GM18498 (cell line): Measurements from ENCODE around the gene HS1BP3.

Experiments
- ATAC-seq: cut with Tn5 transposase; IDR thresholded peaks from one replicate; pipeline ENCODE4 v1.9.1; 2021; ENCODE audit warnings: mild to moderate bottlenecking, moderate library complexity; ENCODE audit not compliant: unreplicated experiment

HS1BP3 gene

DNA sequence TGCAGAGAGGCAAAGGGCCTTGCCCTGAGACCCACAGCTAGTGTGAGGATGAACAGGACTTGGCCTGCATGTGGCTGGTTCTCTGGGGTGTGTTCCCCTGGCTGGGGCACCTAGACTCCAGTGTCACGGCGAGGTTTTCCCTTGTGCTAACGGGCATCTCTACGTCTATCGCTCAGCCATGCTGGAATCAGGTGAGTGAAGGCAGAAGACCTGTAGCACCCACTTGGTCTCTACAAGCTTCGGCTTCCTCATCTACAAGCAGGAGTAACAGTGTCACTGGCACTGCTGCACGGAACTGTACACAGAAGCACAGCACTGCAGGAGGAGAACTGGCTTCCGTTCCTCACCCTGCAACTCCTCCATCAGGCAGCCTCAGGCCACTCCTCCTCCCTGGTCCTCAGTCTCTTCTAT is 30.6 kb downstream of the HS1BP3 start:
- no peak for ATAC-seq

DNA sequence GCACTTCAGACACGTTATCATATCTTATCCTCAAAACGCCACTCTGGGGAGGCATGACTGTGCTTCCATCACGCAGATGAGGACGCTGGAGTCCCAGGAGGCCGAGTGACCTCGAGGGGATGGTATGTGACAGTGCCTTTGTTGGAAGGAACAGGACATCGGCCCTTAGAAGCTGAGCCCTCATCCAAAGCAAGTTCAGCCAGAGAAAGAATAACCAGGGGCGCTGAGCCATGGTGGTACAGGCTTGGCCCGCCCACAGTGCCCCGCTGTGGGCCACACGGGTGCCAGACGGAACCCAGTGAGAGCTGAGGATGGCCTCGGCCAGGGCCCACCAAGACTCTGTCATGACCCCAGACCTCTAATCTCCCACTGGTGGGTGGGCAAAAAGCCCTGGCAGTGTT is 31.3 kb downstream of the HS1BP3 start:
- ATAC-seq: no peak

DNA sequence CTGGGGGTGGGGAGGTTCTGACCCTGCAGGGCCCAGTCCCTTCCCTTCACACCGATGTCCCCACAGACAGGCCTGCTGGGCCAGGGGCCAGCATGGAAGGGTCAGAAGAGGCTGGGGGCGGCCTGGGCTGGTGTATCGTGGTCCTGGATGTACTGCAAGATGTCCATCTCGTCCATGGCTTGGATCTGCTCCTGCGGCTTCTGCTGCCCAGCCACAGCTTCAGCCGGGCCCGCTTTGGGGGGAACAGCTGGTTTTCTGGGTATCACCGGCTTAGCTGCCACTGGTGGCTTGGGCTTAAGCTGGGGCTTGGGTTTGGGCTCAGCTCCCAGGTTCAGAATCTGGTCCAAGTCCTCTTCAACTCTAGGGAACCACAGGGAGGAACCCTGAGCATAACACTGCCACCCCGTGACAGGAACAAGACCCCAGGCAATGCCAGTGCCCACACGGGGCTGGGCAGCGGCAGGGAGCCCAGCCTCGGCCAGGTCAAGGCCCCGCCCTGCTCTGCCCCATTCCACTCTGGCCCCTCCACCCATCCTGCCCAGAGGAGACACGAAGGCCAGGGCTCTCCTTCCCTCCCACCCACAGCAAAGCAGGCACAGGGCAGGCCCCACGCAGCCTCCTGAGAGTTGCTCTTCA is 31.9 kb downstream of the HS1BP3 start:
- no peak for ATAC-seq

DNA sequence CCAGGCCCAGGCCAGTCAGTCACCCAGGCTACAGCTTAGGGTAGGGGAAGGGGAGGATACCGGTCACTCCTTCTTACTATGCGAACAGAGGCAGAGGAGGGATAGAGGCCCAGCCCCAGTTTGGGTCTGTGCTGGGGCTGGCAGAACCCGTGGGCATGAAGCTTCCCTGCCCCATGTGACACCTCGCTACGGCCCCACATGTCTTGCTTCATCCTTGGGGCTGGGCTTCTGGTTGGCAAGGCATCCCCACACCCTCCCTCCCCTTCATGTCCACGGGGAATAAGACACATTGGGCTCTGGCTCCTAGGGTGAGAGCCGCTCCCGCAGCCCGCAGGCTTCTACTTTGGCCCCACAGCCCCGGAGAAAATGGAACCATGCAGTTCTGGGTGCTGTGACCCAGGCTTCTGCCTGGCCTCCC is 32.4 kb downstream of the HS1BP3 start:
- ATAC-seq: no peak

DNA sequence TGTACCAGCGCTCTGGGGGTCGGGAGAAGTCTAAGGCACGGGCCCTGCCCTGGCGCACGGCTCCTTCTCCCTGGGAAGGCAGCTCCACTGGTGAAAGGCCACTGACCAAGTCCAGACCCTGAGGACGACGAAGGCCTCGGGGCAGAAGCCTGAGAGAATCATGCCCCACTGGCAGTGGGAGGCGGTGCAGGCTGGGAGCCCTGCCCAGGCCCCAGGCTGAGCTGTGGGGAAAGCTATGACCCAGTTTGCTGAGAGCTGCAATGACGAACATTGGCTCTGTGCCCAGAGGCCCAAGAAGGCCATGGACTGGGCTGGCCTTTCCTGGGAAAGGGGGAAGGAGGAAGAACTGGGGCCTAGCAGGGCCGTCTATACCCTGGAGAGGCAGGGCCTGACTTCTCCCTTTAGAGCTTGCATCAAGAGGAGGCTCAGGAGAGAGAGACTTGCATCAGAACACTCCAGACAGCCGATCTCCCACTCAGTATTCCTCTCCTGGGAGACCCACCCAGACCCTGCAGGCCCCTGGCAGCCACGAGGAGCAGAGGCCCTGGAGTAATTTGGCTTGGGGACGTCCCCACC is 32.9 kb downstream of the HS1BP3 start:
- ATAC-seq: no peak

DNA sequence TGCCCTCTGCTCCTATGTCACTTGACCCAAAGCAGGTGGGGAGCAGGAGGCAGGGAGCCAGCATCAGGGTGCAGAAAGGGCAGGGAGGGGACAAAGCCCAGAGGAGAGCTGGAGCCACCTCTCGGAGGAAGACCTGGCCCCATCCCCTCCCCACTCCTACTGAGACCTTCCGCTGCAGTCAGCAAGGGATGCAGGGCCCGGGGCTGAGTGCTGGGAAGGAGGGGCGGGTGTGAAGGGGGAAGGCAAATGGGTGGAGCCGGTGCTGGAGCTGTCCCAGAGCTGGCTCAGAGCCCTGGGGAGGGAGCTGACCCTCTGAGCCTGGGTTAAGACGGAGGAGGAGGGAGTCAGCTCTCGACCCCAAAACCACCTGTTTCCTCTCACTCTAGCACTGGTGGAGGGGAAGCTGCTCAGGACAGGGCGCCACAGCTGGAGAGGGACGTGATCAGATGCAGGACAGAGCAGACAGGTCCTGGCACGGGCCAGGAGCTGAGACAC is 33.8 kb downstream of the HS1BP3 start:
- ATAC-seq: no peak

DNA sequence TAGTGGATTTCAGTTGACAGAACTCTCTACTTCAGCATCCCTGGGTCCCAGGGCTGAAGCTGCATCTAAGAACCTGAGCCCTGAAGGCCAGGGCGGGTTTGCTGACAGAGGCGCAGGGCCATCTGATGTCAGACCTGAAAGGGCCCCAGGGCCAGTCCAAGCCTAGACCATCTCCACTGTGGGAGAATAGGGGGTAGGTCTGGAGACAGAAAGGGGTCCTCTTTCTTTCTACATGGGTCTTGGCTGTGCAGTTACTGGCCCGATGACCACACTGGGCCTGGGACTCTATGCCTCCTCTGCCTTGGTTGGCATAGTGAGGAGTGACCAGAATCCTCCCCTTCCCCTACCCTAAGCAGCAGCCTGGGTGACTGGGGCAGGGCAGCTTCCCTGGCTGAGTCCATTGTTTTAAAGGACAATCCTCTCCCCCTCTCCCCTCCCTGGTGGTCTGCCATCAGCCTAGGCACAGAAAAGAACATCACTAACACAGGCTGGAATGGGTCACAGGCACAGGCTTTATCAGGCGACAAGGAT is 34.5 kb downstream of the HS1BP3 start:
- no peak for ATAC-seq

DNA sequence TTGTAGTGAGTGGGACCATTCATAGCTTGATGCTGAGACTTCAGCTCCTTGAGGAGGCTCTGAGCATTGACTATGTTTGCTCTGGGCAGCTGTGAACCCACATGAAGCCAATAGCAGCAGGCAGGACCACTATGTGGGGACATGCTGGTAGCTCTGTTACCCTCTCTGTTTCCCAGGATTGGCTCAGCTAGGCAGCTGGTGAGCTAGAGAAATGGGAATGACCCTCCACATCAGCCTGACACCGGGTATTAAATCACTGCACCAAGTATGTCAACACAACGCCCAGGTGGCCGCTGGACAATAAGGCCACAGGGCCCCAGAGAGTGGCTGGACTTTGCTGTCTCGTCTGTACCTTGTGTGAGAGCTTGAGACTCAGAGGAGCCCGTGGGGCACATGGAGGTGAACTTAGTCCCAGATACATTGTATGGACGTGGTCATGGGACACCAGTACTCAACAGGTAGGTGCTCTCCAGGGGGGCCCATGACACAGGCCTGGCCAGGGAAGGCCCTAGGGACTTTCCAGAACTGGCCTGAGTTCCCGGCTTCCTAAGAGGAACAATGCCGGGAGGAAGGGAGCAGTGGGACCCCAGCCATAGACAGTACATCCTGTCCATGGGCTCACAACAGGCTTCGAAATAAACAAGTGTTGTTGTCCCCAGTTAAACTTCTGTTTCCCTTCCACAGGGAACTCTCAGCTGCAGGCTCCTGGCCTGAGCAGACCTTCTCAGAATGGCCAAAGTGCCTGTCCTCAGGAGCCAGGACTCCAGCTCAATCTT is 35.2 kb downstream of the HS1BP3 start:
- ATAC-seq: no peak

DNA sequence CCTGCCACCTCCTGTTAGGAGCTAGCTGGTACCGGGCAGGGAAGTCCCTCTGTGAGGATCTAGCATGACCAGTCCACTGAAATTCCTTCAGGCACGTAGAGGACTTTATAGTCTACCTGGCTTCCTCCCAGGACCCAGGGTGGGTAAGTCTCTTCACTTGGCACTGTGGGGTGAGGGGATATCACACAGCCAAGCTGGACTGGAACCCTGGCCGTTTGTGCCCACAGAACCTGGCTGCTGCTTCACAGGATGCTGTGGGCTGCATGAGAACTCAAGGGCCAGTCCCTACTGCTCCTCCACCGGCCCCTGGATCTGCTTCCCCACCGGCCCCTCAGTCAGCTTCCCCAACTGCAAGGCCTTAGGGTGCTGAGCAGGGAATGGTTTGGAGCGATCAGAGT is 35.8 kb downstream of the HS1BP3 start:
- ATAC-seq: no peak

DNA sequence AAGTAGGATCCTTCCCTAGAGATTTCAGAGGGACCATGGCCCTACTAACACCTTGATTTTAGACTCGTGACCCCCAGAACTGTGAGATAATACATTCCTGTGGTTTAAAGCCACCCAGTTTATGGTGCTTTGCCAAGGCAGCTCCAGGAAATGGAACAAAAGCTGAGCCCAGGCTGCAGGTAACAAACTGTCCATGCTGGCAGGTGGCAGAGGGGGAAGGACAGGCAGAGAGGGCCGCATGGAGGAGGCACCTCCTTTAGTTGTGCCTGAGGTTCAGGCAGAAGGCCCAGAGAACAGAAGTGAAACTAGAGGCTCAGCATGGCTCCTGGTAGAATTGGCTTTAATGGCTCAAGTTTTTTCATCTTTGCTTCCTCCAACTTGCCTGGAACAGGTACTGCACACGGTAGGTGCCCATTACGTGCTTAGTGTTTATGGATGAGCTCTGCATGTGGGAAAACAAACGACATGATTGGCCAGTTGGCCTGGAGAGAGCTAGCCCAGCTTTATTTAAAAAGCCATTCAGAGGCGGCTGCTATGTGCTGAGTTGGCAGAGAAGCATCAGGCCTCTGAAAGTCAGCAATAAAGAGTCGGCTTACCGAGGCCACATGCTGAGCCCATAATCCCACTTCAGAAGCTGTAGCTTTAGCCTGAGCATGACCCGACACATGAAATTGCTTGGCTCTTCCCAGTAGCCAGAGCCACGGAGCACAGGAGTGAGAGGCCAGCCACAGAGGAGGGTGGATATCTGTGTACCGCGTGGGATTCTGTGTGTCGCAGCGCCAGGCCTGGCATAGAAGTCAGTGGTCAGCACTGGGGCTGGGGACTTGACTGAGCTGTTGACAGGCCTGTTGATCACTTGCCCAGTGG is 36.5 kb downstream of the HS1BP3 start:
- no peak for ATAC-seq

DNA sequence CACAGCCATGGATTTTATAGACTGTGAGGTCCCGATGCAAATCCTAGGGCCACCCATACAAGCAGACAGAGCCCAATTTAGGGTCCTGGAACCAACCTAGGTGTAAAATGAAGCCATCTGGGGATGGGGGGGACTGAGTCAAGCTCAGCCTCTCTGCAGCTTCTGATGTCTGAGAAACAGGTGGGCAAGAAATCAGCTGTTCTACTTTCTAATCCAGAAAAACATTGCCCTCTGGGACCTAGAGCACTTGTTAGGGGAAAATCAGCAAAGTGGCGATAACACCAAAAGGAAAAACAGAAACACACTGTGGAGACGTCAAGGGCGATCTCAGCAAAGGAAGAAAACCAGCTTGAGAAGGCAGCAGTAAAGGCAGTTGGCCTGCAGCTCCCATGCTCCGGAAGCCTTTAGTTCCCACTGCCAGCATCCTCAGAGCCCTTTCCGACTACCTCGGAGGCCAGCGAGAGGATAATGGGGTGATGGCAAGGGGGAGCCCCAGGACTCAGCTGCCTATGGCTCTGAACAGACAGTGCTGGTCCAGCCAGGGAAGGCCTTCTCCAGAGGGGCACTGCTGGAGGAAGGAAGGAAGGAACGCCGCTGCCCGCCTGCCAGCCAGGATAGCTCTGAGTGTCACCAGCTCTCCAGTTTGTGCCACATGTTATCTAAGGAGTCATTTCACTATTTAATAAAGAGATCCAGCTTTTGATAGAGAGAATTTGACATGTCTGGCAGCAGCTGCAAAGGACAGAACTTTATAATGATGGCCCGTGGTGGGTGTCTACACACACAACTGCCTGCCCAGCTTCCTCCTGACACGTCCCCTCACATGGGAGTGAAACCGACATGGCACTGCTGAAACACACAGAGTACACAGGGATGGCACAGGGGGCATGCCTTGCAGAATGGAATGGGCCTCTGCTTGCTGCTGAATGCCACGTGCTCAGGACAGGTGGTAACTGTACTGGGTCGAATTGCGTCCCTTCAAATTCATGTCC is 37.7 kb downstream of the HS1BP3 start:
- no peak for ATAC-seq

DNA sequence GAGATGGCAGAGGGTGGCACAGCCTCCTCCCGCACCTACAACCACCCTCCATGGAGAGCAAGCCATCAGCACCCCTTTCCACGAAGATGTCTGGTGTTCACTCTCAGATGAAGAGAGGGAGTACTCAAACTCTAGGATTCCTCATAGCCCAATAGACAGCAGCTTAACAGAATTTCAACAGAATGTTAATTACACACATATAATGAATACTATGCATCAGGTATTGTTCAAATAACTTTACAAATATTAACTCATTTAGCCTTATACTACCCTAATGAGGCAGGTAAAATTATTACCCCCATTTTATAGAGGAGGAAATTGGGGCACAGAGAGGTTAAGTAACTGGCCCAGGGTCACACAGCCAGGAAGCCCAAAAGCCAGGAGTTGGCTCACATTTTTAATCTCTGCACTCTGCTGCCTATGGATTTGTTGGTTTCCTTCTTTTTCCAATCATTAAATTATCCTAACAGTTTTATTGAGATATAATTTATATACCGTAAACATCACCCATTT is 39.0 kb downstream of the HS1BP3 start:
- no peak for ATAC-seq

DNA sequence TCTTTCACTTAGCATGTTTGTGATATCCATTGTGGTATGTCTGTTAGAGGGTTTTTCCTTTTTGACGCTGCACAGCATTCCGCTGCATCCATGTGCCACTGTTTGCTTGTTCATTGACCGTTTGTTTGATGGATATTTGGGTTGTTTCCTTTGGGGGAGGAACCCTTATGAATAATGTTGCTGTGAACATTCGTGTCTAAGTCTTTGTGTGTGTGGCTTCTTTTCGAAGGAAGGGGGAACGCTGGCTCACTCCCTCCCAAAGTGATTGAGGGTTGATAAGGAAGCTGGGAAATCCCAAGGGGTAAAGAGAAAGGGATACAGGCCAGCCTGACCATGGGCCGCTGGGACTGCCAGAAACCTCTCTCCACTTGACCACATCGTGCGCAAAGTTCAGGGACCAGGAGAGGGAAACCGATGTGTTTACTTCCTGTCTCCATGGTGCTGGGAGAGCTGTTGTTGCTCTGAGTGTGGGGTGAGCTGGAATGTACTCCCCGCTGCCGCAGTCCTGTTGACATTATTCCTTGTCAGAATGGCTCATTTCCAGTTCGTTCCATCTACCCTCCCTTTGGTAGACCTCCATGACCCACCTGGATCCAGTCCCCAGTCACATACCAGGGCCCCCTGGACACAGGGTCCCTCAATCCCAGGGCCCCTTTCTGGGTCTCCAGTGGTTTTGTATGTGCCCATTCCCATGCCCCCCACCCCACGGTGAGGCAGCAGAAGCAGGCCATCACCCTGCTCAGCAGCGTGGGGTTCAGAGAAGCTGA is 39.6 kb downstream of the HS1BP3 start:
- no peak for ATAC-seq

DNA sequence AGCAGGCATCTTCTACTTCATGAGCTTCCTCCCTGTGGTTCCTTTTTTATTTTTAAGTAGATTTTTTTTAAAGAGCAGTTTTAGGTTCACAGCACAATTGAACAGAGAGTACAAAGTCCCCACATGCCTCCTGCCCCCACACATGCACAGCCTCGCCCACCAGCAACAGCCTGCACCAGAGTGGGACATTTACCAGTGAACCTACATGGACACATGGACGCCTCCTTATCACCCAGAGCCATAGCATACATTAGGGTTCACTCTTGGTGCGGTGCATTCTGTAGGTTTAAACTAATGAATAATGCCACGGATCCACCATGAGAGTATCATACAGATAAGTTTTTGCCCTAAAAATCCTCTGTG is 40.9 kb downstream of the HS1BP3 start:
- no peak for ATAC-seq

DNA sequence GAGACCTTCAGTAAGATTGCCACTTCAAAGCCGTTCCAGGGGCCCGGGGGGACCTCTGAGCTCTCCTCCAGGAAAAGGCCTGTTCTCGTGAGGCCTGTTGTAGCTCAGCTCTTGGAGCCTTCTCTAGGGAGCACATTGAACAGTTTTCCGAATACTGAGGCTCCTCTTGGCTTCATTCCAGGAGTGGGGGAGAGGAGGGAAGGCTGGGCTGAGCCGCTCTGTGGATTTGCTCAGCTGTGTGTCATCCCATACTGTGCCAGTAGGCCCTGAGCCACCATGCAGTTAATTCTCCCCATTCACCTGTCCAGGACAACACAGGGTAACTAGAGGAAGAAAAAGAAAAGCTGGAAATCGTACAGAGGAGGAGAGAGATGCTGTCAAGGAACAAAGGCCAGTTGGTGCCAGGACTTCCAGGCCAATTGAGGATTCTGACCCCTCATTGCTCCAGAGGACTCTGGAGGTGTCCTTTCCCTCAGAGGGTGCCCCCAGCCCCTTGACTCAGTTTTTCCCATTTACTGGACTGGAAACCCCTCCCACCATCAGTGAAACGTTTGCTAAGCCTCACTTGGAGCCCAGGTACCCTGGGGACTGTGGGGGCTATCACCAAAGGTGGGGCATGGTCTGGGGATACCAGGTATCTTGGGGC is 41.4 kb downstream of the HS1BP3 start:
- ATAC-seq: no peak

DNA sequence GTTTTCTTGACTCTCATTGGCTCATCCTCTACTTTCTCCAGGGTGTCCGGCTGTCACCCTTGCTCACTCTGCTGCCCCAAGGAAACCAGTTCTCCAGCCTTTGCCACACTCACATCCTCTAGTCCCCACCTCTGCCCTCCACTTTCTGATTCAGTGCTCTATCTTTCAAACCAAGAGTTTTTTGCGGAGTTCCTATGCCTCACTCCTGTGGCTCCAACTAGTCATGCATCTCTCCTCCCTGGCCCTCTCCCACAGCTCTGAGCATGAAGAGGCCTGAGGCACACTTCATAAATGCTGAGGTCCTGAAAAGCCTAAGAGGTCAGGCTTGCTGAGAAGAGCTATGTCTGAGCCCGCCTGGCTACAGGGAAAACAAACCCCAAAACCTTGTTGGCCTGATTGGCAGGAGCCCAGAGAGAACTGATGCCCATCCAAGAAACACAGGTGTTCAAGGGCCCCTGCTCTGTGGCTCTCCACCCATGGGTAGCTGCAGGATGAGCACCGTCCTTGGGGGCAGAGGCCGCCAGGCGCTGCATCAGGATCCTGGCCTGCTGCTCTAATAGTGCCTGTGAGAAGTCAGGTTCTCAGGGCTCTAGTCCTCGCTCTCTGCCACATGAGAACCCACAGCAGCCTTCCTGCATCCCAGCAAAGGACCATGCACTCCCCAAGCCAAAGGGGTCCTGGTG is 42.1 kb downstream of the HS1BP3 start:
- ATAC-seq: no peak

DNA sequence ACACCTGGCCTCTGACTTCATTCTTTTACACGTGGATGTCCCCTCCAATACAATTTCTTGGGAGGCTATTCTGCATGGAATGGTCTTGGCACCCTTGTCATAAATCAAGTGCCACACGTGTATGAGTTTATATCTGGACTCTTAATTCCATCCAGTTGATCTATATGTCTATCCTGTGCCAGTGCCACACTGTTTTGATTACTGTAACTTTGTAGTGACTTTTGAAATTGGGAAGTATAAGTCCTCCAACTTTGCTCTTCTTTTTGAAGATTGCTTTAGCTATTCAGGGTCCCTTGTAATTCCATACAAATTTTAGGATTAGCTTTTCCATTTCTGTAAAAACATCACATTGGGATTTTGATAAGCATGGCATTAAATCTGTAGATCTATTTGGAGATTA is 43.5 kb downstream of the HS1BP3 start:
- no peak for ATAC-seq

DNA sequence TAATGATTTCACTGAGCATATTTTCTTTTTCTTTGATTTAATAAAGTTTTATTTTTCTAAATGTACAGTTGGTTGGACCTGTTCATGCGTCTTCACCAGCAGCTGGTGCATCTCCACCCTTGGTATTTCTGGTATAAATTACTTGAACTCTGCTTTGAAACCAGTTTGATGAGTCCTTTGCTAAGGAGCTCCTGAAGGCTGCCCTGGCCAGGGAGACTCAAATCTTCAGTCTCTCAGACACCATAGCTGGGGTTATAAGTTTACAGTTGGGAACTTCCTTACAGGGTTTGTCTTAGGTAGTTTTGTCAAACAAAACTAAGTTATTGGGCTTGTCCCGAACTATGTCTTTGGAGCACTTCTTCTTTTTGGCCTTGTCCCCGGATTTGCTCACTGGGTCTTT is 44.7 kb downstream of the HS1BP3 start:
- no peak for ATAC-seq
